Adipocyte (in vitro differentiated cells): Measurements from ENCODE around the gene GDPGP1.
"Not testable (repeated sequence)": the region's sequence is repeated elsewhere in the genome, so short reads cannot be mapped to it uniquely, and the experiment has no call there.

Experiments
- DNase-seq: peaks from one replicate; pipeline ENCODE4 v3.0.0-alpha.2; 2015; ENCODE audit warnings: low read depth
- H3K27me3 ChIP-seq: replicated peaks from 2 replicates; pipeline ENCODE4 v1.7.0; 2013; ENCODE audit warnings: mild to moderate bottlenecking, low read length, moderate library complexity; ENCODE audit not compliant: control insufficient read depth, insufficient read depth
- H3K36me3 ChIP-seq: 2 replicates; pipeline ENCODE4 v1.7.0; 2013; ENCODE audit warnings: low read length, mild to moderate bottlenecking, moderate library complexity; ENCODE audit not compliant: control insufficient read depth, insufficient read depth, severe bottlenecking
- H3K4me1 ChIP-seq: 2 replicates; pipeline ENCODE4 v1.7.0; 2013; ENCODE audit warnings: mild to moderate bottlenecking, low read length, moderate library complexity; ENCODE audit not compliant: control insufficient read depth, insufficient read depth
- H3K4me3 ChIP-seq: 2 replicates; pipeline ENCODE4 v1.7.0; 2013; ENCODE audit warnings: mild to moderate bottlenecking, low read length, moderate library complexity
- H3K9ac ChIP-seq: 2 replicates; pipeline ENCODE4 v1.7.0; 2013; ENCODE audit warnings: mild to moderate bottlenecking, low read length, moderate library complexity
- H3K9me3 ChIP-seq: 2 replicates; pipeline ENCODE4 v1.7.0; 2013; ENCODE audit warnings: mild to moderate bottlenecking, low read length, moderate library complexity; ENCODE audit not compliant: control insufficient read depth

The GDPGP1 gene

DNA sequence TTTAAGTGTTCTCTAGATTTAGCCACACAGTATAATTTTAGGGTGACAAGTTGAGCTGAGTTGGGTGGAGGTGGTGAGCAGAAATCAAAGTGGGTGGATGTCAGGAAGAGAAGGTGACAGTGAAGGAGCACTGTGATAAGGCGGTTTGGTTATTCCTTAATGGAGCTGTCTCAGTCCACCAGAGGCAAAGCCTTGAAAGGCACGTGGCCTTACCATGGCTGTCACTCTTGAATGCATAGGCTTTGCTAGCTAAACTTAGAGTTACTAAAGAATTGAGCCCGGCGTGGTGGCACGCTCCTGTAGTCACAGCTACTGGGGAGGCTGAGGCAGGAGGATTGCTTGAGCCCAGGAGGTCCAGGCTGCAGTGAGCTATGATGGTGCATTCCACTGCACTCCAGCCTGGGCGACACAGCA, 14.8 kb downstream of the GDPGP1 start:
- no peaks in the 10 kb centered on the region for H3K27me3 ChIP-seq
- peak overlapping the region; percentile 76 for H3K4me3 ChIP-seq
- H3K36me3 ChIP-seq, result no peaks in the 10 kb centered on the region
- DNase-seq, result no peak
- no peaks in the 10 kb centered on the region for H3K9me3 ChIP-seq
- H3K4me1 ChIP-seq, result peaks cover 4% of the 10 kb centered on the region
- H3K9ac ChIP-seq, result no peak overlapping the region

GRCh38 chr15:90249203-90249863, 15.3 kb downstream of the GDPGP1 start, which contains the start of gene TTLL13:
TTLL13 (plus strand) TSS chr15:90249556; CDS start chr15:90250631, 1,075 bp downstream.
- peaks cover 4% of the 10 kb centered on the region for H3K4me1 ChIP-seq
- no peaks in the 10 kb centered on the region for H3K36me3 ChIP-seq
- no peaks in the 10 kb centered on the region for H3K9me3 ChIP-seq
- H3K27me3 ChIP-seq, result no peaks in the 10 kb centered on the region
- DNase-seq, result peak; percentile 95
- H3K4me3 ChIP-seq, result peak within 1 kb of the TSS; percentile 76
- peak within 1 kb of the TSS; percentile 68 for H3K9ac ChIP-seq

DNA sequence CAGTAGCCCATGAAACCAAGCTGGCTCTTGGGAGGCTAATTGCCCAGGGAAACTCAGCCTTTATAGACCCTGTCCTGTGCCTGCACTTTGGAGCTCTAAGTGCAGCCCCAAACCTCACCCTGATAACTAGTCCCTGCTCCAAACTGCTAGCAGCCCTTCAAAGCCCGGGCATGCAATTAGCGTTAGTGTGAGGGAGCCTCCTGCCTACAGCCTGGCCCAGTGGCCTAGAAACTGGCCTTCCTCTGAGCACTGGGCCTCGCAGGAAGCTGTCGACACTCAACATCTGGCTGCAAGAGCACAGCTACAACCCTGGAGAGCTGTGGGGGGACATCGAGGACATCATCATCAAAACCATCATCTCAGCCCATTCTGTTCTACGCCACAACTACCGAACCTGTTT, 23.8 kb downstream of the GDPGP1 start:
- peaks cover 12% of the 10 kb centered on the region for H3K4me1 ChIP-seq
- no peak for DNase-seq
- H3K9me3 ChIP-seq, result no peaks in the 10 kb centered on the region
- no peak overlapping the region for H3K9ac ChIP-seq
- peaks cover 11% of the 10 kb centered on the region for H3K27me3 ChIP-seq
- H3K4me3 ChIP-seq, result no peak overlapping the region
- no peaks in the 10 kb centered on the region for H3K36me3 ChIP-seq

GRCh38 chr15:90259524-90259923, 25.5 kb downstream of the GDPGP1 start:
- peak; percentile 16 for DNase-seq
- no peaks in the 10 kb centered on the region for H3K36me3 ChIP-seq
- peaks cover 25% of the 10 kb centered on the region for H3K4me1 ChIP-seq
- no peak overlapping the region for H3K4me3 ChIP-seq
- no peak overlapping the region for H3K9ac ChIP-seq
- peaks cover 11% of the 10 kb centered on the region for H3K27me3 ChIP-seq
- H3K9me3 ChIP-seq, result no peaks in the 10 kb centered on the region

GRCh38 chr15:90260731-90261130, 26.7 kb downstream of the GDPGP1 start:
- DNase-seq, H3K36me3 ChIP-seq, H3K9me3 ChIP-seq, H3K4me3 ChIP-seq, H3K9ac ChIP-seq, H3K27me3 ChIP-seq: not testable (repeated sequence)
- peaks cover 31% of the 10 kb centered on the region for H3K4me1 ChIP-seq

DNA sequence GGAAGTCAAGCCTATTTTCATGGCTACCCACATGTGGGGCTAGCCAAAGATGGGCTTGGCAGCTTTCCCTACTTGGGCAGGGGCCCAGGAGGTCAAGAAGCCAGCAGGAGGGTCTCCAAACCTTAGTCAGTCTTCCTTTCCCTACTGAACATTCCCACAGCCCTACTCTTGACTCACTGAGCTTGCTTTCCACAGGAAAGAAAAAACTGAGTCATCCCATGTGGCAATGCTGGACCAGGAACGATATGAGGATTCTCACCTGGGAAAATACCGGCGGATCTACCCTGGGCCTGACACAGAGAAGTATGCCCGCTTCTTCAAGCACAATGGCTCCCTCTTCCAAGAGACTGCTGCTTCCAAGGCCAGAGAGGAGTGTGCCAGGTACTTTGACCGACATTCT, 27.8 kb downstream of the GDPGP1 start:
- Histone ChIP-seq H3K27me3 (no peaks in the 10 kb centered on the region), H3K36me3 (no peaks in the 10 kb centered on the region), H3K9ac (peak overlapping the region; percentile 50), H3K4me1 (peaks cover 32% of the 10 kb centered on the region), H3K9me3 (no peaks in the 10 kb centered on the region), H3K4me3 (peak overlapping the region; percentile 18)
- no peak for DNase-seq

DNA sequence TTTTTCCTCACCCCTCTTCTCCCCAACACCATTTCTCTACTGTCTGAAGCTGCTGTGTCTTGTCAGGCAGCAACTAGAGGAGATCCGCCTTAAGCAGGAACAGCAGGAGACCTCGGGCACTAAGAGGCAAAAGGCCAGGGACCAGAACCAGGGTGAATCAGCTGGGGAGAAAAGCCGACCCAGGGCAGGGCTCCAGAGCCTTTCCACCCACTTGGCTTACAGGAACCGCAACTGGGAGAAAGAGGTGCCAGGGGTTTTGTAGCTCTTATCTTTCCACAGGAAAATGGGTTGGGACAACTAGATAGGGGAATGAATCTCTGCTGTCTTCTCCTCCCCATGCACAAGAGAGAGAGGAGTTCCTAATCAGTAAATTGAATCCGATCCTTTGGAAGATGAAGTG, 28.4 kb downstream of the GDPGP1 start:
- H3K4me1 ChIP-seq, result peaks cover 38% of the 10 kb centered on the region
- no peaks in the 10 kb centered on the region for H3K9me3 ChIP-seq
- DNase-seq, result no peak
- H3K9ac ChIP-seq, result peak overlapping the region; percentile 50
- H3K4me3 ChIP-seq, result peak overlapping the region; percentile 18
- H3K27me3 ChIP-seq, result no peaks in the 10 kb centered on the region
- peaks cover under 1% of the 10 kb centered on the region for H3K36me3 ChIP-seq

DNA sequence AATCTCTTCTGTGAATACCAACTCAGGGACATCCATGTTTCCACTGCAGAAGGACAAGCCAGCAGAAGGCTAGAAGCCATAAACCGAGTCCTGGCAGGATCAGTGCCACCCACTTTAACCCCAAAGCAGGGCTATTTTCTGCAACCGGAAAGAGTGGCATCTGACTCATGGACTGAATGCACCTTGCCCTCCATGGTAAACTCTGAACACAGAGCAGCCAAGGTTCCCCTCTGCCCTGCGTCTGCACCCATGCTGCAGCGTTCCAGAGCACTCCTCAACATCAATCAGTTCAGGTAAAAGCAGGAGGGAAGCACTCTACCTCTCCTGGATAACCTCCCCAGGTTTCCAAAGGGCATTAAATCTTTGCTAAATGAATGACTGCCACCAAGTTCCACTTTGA, 30.7 kb downstream of the GDPGP1 start:
- Histone ChIP-seq H3K4me3 (peak overlapping the region; percentile 95), H3K27me3 (no peaks in the 10 kb centered on the region), H3K36me3 (peaks cover 8% of the 10 kb centered on the region), H3K9ac (peak overlapping the region; percentile 90), H3K4me1 (peaks cover 51% of the 10 kb centered on the region), H3K9me3 (no peaks in the 10 kb centered on the region)
- DNase-seq, result peak; percentile 16

DNA sequence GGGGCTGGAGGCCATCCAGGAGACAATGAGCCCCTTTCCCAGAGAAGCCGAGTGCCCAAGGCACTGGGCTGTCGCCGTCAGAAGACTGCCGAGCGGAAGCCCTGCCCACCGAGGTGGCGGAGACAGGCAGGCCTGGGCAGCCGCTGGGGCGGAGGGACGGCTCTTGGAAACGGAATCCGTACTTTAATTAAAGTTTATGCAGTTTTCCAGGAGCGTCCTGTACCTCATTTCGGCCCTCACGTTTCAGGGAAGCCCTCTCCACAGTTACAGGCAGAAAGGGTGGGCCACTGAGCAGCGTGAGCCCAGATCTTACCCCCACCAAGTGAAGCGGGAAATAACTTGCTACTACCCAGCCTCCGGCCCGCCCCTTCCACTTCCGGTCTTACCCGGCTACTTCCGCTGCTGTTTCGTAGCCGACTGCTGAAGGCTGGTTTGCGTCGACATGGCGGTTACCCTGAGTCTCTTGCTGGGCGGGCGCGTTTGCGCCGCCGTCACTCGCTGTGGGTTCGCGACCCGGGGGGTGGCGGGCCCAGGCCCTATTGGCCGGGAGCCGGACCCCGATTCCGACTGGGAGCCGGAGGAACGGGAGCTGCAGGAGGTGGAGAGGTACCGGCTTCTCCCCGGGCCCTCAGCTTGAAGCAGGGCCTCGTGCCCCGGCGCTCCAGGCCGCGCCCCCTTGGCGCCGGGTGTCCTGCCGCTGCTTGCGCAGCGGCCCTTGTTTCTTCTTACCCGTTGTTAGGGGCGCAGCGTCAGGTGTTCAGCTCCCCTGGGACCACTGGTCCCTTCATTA, 31.5 kb downstream of the GDPGP1 start, which contains the start of gene NGRN:
NGRN (plus strand) TSS at position 402 of the 790 bp plus-strand sequence; CDS start at position 443, 41 bp downstream.
- H3K4me1 ChIP-seq, result peaks cover 51% of the 10 kb centered on the region
- no peaks in the 10 kb centered on the region for H3K9me3 ChIP-seq
- peak within 1 kb of the TSS; percentile 95 for H3K4me3 ChIP-seq
- H3K36me3 ChIP-seq, result peaks cover 15% of the 10 kb centered on the region
- peak within 1 kb of the TSS; percentile 90 for H3K9ac ChIP-seq
- DNase-seq, result peak; percentile 96
- H3K27me3 ChIP-seq, result no peaks in the 10 kb centered on the region

DNA sequence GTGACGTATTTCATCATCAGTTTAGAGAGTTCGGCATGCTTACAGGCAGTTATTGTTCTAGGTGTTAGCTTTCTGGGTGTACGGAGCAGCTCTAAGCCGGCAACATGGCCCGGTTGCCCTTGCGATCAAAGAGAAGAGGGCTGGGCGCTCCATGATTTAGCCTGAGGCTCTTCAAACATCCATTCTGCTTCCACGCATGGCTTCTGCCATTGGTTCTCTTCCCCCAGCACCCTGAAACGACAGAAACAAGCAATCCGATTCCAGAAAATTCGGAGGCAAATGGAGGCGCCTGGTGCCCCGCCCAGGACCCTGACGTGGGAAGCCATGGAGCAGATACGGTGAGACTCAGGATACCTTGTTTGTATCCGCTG, 32.0 kb downstream of the GDPGP1 start:
- Histone ChIP-seq H3K9ac (peak overlapping the region; percentile 90), H3K4me3 (peak overlapping the region; percentile 95)
- DNase-seq, result peak; percentile 65

DNA sequence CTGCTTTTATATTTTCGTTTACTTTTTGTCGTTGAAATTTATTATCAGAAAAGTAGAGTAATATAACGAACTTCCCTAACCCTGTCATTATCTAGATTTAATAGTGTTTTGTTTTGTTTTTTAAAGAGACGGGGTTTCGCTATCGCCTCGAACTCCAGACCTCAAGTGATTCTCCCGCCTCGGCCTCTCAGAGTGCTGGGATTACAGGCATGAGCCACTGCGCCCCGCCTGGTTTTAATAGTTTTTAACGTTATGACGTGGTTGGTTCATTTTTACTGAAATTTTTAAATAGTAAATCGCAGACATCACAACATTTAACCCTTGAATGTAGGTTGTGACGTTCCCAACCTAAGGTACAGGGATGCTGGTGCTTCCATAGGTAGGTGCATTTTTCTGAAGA, 32.5 kb downstream of the GDPGP1 start:
- peak overlapping the region; percentile 95 for H3K4me3 ChIP-seq
- H3K9ac ChIP-seq, result peak overlapping the region; percentile 90
- peaks cover 58% of the 10 kb centered on the region for H3K4me1 ChIP-seq
- no peaks in the 10 kb centered on the region for H3K9me3 ChIP-seq
- H3K27me3 ChIP-seq, result no peaks in the 10 kb centered on the region
- peak; percentile 79 for DNase-seq
- peaks cover 25% of the 10 kb centered on the region for H3K36me3 ChIP-seq

More for the DNA sequence above, 32.0 kb downstream of the GDPGP1 start:
- Histone ChIP-seq H3K27me3 (no peaks in the 10 kb centered on the region), H3K36me3 (peaks cover 20% of the 10 kb centered on the region), H3K9me3 (no peaks in the 10 kb centered on the region), H3K4me1 (peaks cover 54% of the 10 kb centered on the region)
